ENCODE data around the gene TNP2. TPM values are rescaled to one million over a fixed set of nuclear protein-coding genes. Genes with fewer than 3 reads are reported as not detected.

Gene TNP2
- total and polyA plus RNA-seq, 2 donors: not detected

DNA sequence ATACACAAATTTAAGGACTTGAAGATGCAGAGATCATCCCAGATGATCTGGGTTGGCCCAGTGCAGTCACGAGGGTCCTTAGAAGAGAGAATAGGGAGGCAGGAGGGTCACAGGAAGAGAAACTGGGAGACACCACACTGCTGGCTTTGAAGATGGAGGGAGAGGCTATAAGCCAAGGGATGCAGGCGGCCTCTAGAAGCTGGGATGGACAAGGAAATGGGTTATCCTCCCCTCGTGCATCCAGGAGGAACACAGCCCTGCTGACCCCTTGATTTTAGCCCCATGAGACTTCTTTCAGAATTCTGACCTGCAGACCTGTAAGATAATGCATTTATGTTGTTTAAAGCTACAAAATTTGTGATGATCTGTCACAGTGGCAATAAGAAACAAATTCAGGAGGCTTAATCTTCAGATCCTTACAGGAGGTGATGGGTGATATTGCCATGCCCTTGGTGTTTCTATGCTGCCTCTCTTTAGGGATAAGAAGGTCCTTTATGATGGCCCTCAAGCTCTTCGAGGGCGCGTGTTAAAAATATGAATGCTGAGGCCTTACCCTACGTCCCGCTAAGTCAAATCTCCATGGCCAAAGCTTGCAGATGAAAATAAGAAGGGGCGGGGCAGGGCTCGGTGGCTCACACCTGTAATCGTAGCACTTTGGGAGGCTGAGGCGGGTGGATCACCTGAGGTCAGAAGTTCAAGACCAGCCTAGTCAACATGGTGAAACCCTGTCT lies 8.6 kb upstream of the TNP2 start:
- H3K4me3 ChIP-seq (ENCODE audit: low read depth, low read length): no peak overlapping the region
- WGBS: 91% methylated on average over 12 of the region's 12 CpGs
- no peaks in the 10 kb centered on the region for H3K36me3 ChIP-seq (ENCODE audit: insufficient read depth)

DNA sequence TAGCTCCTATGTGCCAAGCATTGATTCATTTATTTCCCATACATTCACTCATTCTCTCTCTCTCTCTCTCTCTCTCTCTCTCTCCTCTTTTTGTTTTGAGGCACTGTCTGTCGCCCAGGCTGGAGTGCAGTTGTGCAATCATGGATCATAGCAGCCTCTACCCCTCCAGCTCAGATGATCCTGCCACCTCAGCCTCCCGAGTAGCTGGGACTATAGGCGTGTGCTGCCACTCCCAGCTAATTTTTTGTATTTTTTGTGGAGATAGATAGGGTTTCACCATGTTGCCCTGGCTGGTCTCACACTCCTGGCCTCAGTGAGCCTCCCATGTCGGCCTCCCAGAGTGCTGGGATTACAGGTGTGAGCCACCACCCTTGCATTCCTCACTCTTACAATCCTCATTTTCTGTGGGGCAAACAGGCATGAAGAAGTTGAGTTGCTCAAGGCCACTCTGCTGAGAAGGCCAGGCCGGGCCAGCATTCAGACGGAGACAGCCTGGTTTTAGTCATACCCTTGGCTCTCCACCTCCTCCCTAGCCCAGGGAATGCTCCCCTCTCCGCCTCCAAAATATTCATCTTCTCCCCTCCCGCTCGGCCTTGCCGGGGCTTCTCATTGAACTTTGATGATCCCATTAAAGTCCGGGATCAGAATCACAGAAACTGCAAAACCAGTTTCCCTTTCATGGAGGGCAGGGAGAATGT lies 7.9 kb upstream of the TNP2 start:
- Histone ChIP-seq H3K27ac (ENCODE audit: low read depth) (no peak overlapping the region), H3K4me1 (ENCODE audit: insufficient read depth) (no peaks in the 10 kb centered on the region), H3K36me3 (ENCODE audit: insufficient read depth) (no peaks in the 10 kb centered on the region), H3K4me3 (ENCODE audit: low read depth, low read length) (no peak overlapping the region)
- DNase-seq (ENCODE audit: extremely low spot score): no peak
- WGBS: 88% methylated on average over 11 of the region's 11 CpGs

More for the DNA sequence above, 8.6 kb upstream of the TNP2 start:
- no peak for DNase-seq (ENCODE audit: extremely low spot score)
- H3K27ac ChIP-seq (ENCODE audit: low read depth): no peak overlapping the region
- no peaks in the 10 kb centered on the region for H3K4me1 ChIP-seq (ENCODE audit: insufficient read depth)

- Histone ChIP-seq H3K36me3 (ENCODE audit: insufficient read depth) (no peaks in the 10 kb centered on the region), H3K4me1 (ENCODE audit: insufficient read depth) (no peaks in the 10 kb centered on the region), H3K27ac (ENCODE audit: low read depth) (no peak within 1 kb of the TSS), H3K4me3 (ENCODE audit: low read depth, low read length) (no peak within 1 kb of the TSS)
- DNase-seq (ENCODE audit: extremely low spot score): no peak
- 94% methylated on average over 26 of the region's 26 CpGs for WGBS
These were observed 7.2 kb upstream of the TNP2 start, which contains the start of gene PRM2 for GRCh38 chr16:11276143-11276895. PRM2 (minus strand) TSS chr16:11276480; CDS start chr16:11276370, 110 bp downstream.

DNA sequence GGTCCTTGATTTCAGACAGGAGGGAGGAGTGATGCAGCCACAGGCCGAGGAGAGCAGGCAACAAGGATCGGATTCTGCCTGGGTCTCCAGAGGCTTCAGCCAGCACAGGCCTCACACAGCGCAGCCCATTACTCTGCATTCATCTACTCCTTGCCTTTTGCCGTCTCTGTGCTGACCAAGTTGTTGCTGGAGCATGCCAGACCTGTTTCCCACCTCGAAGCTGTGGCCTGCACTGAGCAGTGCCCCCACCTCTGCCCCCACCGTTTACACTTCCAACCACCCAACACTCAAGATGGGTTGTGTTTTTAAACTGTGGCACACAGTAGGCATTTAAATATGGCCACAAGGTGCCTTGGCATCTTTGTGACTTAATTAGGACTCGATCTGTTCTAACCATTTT lies 5.8 kb upstream of the TNP2 start:
- Histone ChIP-seq H3K27ac (ENCODE audit: low read depth) (no peak overlapping the region), H3K4me1 (ENCODE audit: insufficient read depth) (no peaks in the 10 kb centered on the region), H3K36me3 (ENCODE audit: insufficient read depth) (no peaks in the 10 kb centered on the region), H3K4me3 (ENCODE audit: low read depth, low read length) (no peak overlapping the region)
- DNase-seq (ENCODE audit: extremely low spot score): no peak
- 95% methylated on average over 7 of the region's 7 CpGs for WGBS

DNA sequence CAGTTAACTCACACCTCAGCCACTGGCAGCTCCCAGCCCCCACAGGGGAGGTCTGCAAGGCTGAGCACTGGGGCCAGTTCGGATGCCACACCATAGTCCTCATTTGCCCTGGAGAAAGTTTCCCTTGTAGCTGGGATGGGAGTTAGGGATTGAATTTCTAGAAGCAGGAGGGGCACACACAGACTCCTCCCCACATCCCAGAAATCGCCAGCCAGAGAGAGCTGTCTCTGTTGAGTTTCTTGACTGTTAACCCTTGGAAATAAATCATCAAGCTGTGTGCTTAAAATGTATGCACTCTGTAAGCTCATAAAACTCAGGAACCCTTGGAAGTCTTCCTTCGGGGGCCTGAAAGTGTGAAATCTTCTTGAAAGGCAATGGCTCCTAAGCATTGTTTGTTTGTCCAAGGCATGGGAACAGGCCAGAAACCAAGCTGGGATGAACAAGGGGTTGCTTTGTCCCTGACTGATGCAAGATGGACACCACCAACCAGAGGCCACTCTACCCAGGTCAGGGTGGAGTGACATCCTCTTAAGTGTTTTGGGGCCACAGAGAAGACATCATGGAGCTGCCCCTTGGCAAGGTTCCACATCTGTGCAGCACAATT lies 4.7 kb upstream of the TNP2 start:
- Histone ChIP-seq H3K36me3 (ENCODE audit: insufficient read depth) (no peaks in the 10 kb centered on the region), H3K4me1 (ENCODE audit: insufficient read depth) (no peaks in the 10 kb centered on the region), H3K27ac (ENCODE audit: low read depth) (no peak overlapping the region), H3K4me3 (ENCODE audit: low read depth, low read length) (no peak overlapping the region)
- WGBS: 40% methylated on average over 3 of the region's 3 CpGs
- DNase-seq (ENCODE audit: extremely low spot score): no peak

DNA sequence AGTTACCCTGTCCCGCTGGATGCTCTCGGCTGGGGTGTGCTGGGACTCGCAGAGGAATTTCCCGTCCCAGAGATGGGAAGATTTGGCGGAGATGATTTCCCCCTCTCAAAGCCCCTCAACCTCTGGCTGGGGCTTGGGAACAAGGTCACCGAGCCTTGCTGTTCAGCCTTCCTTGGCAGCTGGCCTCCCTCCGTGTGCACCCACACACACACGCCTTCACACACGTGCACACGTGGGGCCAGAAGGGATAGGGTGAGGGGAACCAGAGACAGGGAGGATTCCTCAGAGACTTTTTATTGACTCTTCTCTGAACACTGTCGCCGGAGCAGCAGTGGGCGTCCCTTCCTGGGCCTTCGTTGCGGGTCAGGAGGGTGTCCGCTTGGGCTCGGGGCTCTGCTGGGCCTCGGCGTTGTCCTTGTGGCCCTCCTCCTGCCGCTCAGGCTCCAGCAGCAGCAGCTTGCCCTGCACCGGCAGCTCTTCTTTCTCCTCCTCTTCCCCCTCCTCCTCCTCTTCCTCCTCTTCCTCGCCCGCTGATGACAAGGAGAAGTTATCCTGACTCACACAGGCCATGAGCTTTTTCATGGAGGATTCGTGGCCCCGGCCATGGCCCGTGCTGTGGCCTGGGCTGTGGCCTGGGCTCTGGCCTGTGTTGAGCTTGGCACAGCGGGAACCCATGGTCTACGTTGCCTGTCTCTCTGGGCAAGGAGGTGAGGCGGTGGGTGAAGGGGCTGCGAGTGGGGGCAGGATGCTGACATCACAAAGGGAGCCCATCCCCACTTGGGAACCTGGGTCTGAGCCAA lies 4.0 kb upstream of the TNP2 start, which contains the start of gene PRM3:
Gene PRM3, minus strand, starts transcription at position 709 of the 800 bp plus-strand sequence. Its CDS starts 34 bp downstream, at position 675.
- 76% methylated on average over 30 of the region's 30 CpGs for WGBS
- no peaks in the 10 kb centered on the region for H3K36me3 ChIP-seq (ENCODE audit: insufficient read depth)
- H3K4me1 ChIP-seq (ENCODE audit: insufficient read depth): no peaks in the 10 kb centered on the region
- H3K4me3 ChIP-seq (ENCODE audit: low read depth, low read length): no peak within 1 kb of the TSS
- DNase-seq (ENCODE audit: extremely low spot score): no peak
- no peak within 1 kb of the TSS for H3K27ac ChIP-seq (ENCODE audit: low read depth)

DNA sequence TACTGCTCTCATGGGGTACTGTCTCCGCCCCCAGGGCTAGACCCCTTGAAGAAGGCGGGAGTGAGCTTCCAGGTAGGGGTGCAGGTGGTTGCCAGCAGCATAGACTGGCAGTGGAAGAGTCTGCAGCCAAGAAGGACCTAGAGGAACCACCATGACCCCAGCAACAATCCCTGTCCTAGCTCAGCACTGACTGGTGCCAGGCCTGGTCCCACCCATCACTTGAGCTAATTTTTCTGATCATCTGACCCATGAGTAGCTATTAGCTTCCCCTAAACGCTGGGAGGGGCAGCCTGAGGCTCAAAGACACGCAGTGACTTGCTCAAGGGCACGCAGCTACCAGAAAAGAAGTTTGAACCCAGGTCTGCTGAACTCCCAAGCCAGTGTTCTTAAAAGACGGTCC lies 3.4 kb upstream of the TNP2 start:
- 88% methylated on average over 6 of the region's 6 CpGs for WGBS
- H3K4me1 ChIP-seq (ENCODE audit: insufficient read depth): no peaks in the 10 kb centered on the region
- no peak overlapping the region for H3K4me3 ChIP-seq (ENCODE audit: low read depth, low read length)
- H3K27ac ChIP-seq (ENCODE audit: low read depth): no peak overlapping the region
- H3K36me3 ChIP-seq (ENCODE audit: insufficient read depth): no peaks in the 10 kb centered on the region
- DNase-seq (ENCODE audit: extremely low spot score): no peak

- DNase-seq (ENCODE audit: extremely low spot score): no peak
- no peak overlapping the region for H3K27ac ChIP-seq (ENCODE audit: low read depth)
- 95% methylated on average over 10 of the region's 10 CpGs for WGBS
- H3K36me3 ChIP-seq (ENCODE audit: insufficient read depth): no peaks in the 10 kb centered on the region
- H3K4me1 ChIP-seq (ENCODE audit: insufficient read depth): no peaks in the 10 kb centered on the region
- H3K4me3 ChIP-seq (ENCODE audit: low read depth, low read length): no peak overlapping the region
These were observed 2.5 kb upstream of the TNP2 start for GRCh38 chr16:11271610-11272009.

DNA sequence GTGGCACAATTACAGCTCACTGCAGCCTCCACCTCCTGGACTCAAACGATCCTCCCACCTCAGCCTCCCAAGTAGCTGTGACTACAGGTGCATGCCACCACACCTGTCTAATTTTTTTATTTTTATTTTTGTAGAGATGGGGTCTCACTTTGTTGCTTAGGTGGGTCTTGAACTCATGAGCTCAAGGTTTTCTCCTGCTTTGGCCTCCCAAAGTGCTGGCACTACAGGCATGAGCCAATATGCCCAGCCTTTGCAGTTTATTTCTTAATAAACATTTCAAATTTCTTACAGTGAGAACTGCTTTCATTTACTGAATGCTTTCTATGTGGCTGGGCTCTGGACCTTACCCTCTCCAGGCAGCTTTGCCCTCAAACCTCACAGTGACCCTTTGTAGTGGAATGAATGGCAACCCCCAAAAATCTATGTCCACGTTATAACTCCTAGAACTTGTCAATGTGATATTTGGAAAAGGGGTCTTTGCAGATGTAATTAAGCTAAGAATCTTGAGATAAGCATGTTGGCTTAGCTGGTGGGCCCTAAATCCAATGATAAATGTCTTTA lies 1.6 kb upstream of the TNP2 start:
- no peaks in the 10 kb centered on the region for H3K4me1 ChIP-seq (ENCODE audit: insufficient read depth)
- no peaks in the 10 kb centered on the region for H3K36me3 ChIP-seq (ENCODE audit: insufficient read depth)
- H3K4me3 ChIP-seq (ENCODE audit: low read depth, low read length): no peak overlapping the region
- DNase-seq (ENCODE audit: extremely low spot score): no peak
- H3K27ac ChIP-seq (ENCODE audit: low read depth): no peak overlapping the region
- whole genome bisulfite sequencing: 92% methylated on average over 2 of the region's 2 CpGs

GRCh38 chr16:11265124-11265523 lies 4.0 kb downstream of the TNP2 start:
- H3K4me1 ChIP-seq (ENCODE audit: insufficient read depth): no peaks in the 10 kb centered on the region
- no peaks in the 10 kb centered on the region for H3K36me3 ChIP-seq (ENCODE audit: insufficient read depth)
- H3K27ac ChIP-seq (ENCODE audit: low read depth): no peak overlapping the region
- H3K4me3 ChIP-seq (ENCODE audit: low read depth, low read length): no peak overlapping the region
- 90% methylated on average over 7 of the region's 7 CpGs for WGBS
- no peak for DNase-seq (ENCODE audit: extremely low spot score)

DNA sequence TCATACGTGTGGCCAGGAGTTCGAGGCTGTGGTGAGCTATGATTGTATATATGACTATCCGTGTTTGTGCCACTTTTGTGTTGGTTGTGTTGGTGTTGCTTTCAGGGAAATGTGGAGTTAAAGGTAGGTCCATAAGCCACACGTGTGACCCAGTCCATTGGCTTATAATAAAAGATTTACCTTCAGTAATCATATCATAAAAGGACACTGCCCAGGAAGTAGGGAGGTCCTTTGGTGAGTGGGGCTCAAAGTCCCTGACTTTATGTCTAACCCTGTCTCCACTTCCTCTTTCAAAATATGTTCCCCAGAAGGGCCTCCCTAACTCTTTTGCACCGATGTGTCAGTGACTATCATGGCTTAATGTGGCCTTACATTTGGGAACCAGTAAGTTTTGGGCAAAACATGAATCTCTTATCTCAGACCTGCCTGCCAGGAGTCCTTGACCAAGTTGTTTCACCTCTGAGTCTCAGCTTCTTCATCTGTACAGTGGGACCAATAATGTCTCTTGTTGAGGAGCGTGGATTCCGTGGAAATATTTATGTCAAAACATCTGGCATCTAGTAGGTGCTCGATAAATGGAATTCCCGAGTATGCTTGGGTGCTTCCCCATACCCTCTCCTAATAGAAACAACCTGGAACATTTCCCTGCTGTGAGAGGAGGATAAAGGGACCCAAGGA lies 4.8 kb downstream of the TNP2 start:
- 81% methylated on average over 9 of the region's 9 CpGs for WGBS
- H3K36me3 ChIP-seq (ENCODE audit: insufficient read depth): no peaks in the 10 kb centered on the region
- DNase-seq (ENCODE audit: extremely low spot score): no peak
- H3K4me1 ChIP-seq (ENCODE audit: insufficient read depth): no peaks in the 10 kb centered on the region
- no peak overlapping the region for H3K4me3 ChIP-seq (ENCODE audit: low read depth, low read length)
- H3K27ac ChIP-seq (ENCODE audit: low read depth): no peak overlapping the region

DNA sequence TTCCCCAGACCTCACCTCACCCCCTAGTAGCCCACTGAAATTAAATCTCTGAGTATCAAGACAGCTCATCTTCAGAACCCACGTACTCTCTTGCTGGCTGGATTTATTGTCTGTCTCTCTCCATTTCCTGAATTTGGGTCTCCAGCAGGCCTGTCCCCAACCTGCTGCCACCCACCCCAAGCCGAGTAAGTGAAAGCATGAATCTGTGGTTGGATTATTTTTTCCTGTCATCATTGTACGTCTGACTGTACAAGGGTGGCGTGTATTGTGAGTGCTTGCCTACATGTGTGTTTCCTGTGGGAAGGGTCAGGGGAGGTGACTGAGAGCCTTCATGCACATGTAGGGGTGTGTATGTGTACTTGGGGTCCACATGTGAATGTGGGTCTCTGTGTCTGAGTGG lies 5.4 kb downstream of the TNP2 start:
- Histone ChIP-seq H3K36me3 (ENCODE audit: insufficient read depth) (no peaks in the 10 kb centered on the region), H3K4me3 (ENCODE audit: low read depth, low read length) (no peak overlapping the region), H3K27ac (ENCODE audit: low read depth) (no peak overlapping the region), H3K4me1 (ENCODE audit: insufficient read depth) (no peaks in the 10 kb centered on the region)
- WGBS: 68% methylated on average over 4 of the region's 4 CpGs
- no peak for DNase-seq (ENCODE audit: extremely low spot score)
